WERI-Rb-1 (cell line): ENCODE results near the gene CYP8B1.

Experiments used
- DNase-seq: peaks from one replicate; pipeline ENCODE4 v3.0.0-alpha.2; 2020
- H3K27ac ChIP-seq: fragments of 250-450 bp; sonication (Bioruptor Pico); 2 replicates; pipeline ENCODE4 v1.5.1; 2020; ENCODE audit warnings: mild to moderate bottlenecking, moderate library complexity
- H3K27me3 ChIP-seq: fragments of 250-450 bp; sonication (Bioruptor Pico); 2 replicates; pipeline ENCODE4 v1.5.1; 2021; ENCODE audit warnings: mild to moderate bottlenecking, low read depth, moderate library complexity; ENCODE audit not compliant: insufficient read depth, severe bottlenecking
- H3K36me3 ChIP-seq: fragments of 250-450 bp; sonication (Bioruptor Pico); 2 replicates; pipeline ENCODE4 v1.5.1; 2020; ENCODE audit warnings: mild to moderate bottlenecking, moderate library complexity
- H3K4me3 ChIP-seq: 2 replicates; pipeline ENCODE4 v1.5.1; 2011; ENCODE audit warnings: low read depth, mild to moderate bottlenecking, control low read depth, low read length
- H3K9me3 ChIP-seq: fragments of 250-450 bp; sonication (Bioruptor Pico); 2 replicates; pipeline ENCODE4 v1.5.1; 2021; ENCODE audit warnings: mild to moderate bottlenecking, moderate library complexity; ENCODE audit not compliant: severe bottlenecking
- CTCF ChIP-seq: IDR thresholded peaks from 2 replicates; pipeline ENCODE4 v1.5.1; 2011; ENCODE audit warnings: low read depth, mild to moderate bottlenecking, control low read depth, inconsistent platforms, low read length

The CYP8B1 gene

GRCh38 chr3:42867138-42867537 is 8.5 kb downstream of the CYP8B1 start:
- Histone ChIP-seq H3K36me3 (no peaks in the 10 kb centered on the region), H3K27ac (no peak overlapping the region), H3K9me3 (no peaks in the 10 kb centered on the region), H3K4me3 (no peak overlapping the region), H3K27me3 (no peaks in the 10 kb centered on the region)
- no peak for DNase-seq
- TF ChIP-seq CTCF: no peak

- Histone ChIP-seq H3K36me3 (no peaks in the 10 kb centered on the region), H3K4me3 (no peak overlapping the region), H3K27ac (no peak overlapping the region), H3K9me3 (no peaks in the 10 kb centered on the region), H3K27me3 (no peaks in the 10 kb centered on the region)
- DNase-seq: no peak
- TF ChIP-seq CTCF: no peak
Measured at GRCh38 chr3:42865256-42865655, 10.4 kb downstream of the CYP8B1 start.

GRCh38 chr3:42864321-42864950 is 11.2 kb downstream of the CYP8B1 start:
- no peaks in the 10 kb centered on the region for H3K36me3 ChIP-seq
- no peaks in the 10 kb centered on the region for H3K9me3 ChIP-seq
- TF ChIP-seq CTCF: no peak
- H3K27me3 ChIP-seq: no peaks in the 10 kb centered on the region
- no peak overlapping the region for H3K27ac ChIP-seq
- no peak overlapping the region for H3K4me3 ChIP-seq
- no peak for DNase-seq

- Histone ChIP-seq H3K9me3 (no peaks in the 10 kb centered on the region), H3K27me3 (no peaks in the 10 kb centered on the region), H3K36me3 (no peaks in the 10 kb centered on the region), H3K4me3 (no peak overlapping the region), H3K27ac (no peak overlapping the region)
- no peak for TF ChIP-seq CTCF
- no peak for DNase-seq
Measured at GRCh38 chr3:42856544-42856943, 19.1 kb downstream of the CYP8B1 start.

- no peak overlapping the region for H3K4me3 ChIP-seq
- no peak overlapping the region for H3K27ac ChIP-seq
- H3K9me3 ChIP-seq: no peaks in the 10 kb centered on the region
- no peak for DNase-seq
- H3K27me3 ChIP-seq: no peaks in the 10 kb centered on the region
- no peaks in the 10 kb centered on the region for H3K36me3 ChIP-seq
- TF ChIP-seq CTCF: no peak
Measured at GRCh38 chr3:42855547-42856380, 19.9 kb downstream of the CYP8B1 start.
